GM12891 (cell line): ENCODE data around the gene PGP.

ENCODE experiments used
- DNase-seq: peaks from one replicate; pipeline ENCODE4 v3.0.0; 2011; ENCODE audit warnings: low spot score; ENCODE audit not compliant: insufficient read length
- FAIRE-seq: peaks from 2 replicates; lab custom pipeline; 2011; peaks lifted over from hg19 to GRCh38; lab: Jason Lieb, UNC
- PAX5 ChIP-seq: IDR thresholded peaks from 2 replicates; pipeline ENCODE4 v1.6.1; 2011; ENCODE audit warnings: low read length, moderate library complexity, mild to moderate bottlenecking; ENCODE audit not compliant: insufficient read depth, severe bottlenecking
- POLR2A ChIP-seq: IDR thresholded peaks from 2 replicates; pipeline ENCODE4 v1.6.1; 2011; ENCODE audit warnings: low read depth, low read length, control low read depth
- POLR2AphosphoS5 ChIP-seq: IDR thresholded peaks from 2 replicates; pipeline ENCODE4 v1.6.1; 2011; ENCODE audit warnings: low read depth, low read length, control low read depth
- POU2F2 ChIP-seq: IDR thresholded peaks from 2 replicates; pipeline ENCODE4 v1.6.1; 2011; ENCODE audit warnings: low read depth, mild to moderate bottlenecking, control low read depth, low read length, moderate library complexity
- SPI1 ChIP-seq: IDR thresholded peaks from 2 replicates; pipeline ENCODE4 v1.6.1; 2011; ENCODE audit warnings: low read depth, low read length, control low read depth
- TAF1 ChIP-seq: IDR thresholded peaks from 2 replicates; pipeline ENCODE4 v1.6.1; 2011; ENCODE audit warnings: low read depth, low read length, control low read depth

PGP gene

GRCh38 chr16:2200313-2200712 is 14.3 kb downstream of the PGP start:
- FAIRE-seq (no peak), DNase-seq (no peak)
- TF ChIP-seq SPI1 (no peak), PAX5 (no peak), POU2F2 (no peak), POLR2AphosphoS5 (no peak), POLR2A (no peak), TAF1 (no peak)

- TF ChIP-seq SPI1 (no peak), POLR2AphosphoS5 (no peak), POLR2A (no peak), PAX5 (no peak), POU2F2 (no peak), TAF1 (no peak)
- no peak for FAIRE-seq
- no peak for DNase-seq
These were observed 15.0 kb downstream of the PGP start for GRCh38 chr16:2199621-2200139.

- FAIRE-seq: no peak
- no peak for DNase-seq
- TF ChIP-seq POU2F2 (no peak), SPI1 (no peak), POLR2A (no peak), TAF1 (no peak), POLR2AphosphoS5 (no peak), PAX5 (no peak)
These were observed 15.5 kb downstream of the PGP start for GRCh38 chr16:2199095-2199494.

DNA sequence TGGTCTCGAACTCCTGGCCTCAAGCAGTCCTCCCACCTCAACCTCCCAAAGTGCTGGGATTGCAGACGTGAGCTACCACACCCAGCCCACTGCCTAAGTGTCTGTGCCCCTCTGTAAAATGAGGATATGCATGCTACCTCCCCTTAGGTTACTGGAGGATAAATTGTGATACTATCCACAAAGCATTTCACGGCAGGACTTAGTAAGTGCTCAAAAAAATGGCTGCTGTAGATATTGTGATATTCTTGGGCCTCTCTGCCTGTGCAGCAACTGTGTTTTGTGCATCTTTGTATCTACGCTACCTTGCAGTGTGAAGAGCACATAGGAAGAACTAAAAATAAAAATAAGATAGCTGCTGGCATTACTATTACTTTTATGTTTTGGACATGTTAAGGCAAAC is 16.4 kb downstream of the PGP start:
- DNase-seq (no peak), FAIRE-seq (no peak)
- no peak for TF ChIP-seq SPI1
- TF ChIP-seq PAX5: no peak
- TF ChIP-seq POU2F2: no peak
- TF ChIP-seq POLR2AphosphoS5: no peak
- TF ChIP-seq POLR2A: no peak
- no peak for TF ChIP-seq TAF1

DNA sequence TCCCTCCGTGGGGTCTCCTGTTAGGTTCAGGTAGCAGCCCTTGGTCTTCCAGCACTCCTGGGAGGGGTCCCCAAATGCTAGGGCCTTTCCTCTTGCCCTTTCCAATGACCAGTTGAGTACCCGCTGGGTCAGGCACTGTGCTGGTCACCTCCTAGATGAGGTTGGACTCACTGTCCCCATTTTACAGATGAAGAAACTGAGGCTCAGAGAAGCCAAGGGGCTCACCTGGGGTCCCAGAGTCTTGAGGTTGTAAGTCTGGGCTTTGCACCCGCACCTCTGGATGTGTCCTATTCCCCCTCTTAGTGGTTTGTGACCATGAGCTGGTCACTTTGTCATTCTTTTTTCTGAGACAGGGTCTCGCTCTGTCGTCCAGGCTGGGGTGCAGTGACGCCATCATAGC is 16.9 kb downstream of the PGP start:
- TF ChIP-seq POLR2AphosphoS5 (no peak), SPI1 (no peak), PAX5 (no peak), POLR2A (no peak), TAF1 (no peak), POU2F2 (no peak)
- no peak for FAIRE-seq
- DNase-seq: no peak

GRCh38 chr16:2196981-2197511 is 17.6 kb downstream of the PGP start:
- no peak for FAIRE-seq
- no peak for DNase-seq
- TF ChIP-seq PAX5: no peak
- no peak for TF ChIP-seq SPI1
- no peak for TF ChIP-seq TAF1
- no peak for TF ChIP-seq POLR2A
- no peak for TF ChIP-seq POLR2AphosphoS5

DNA sequence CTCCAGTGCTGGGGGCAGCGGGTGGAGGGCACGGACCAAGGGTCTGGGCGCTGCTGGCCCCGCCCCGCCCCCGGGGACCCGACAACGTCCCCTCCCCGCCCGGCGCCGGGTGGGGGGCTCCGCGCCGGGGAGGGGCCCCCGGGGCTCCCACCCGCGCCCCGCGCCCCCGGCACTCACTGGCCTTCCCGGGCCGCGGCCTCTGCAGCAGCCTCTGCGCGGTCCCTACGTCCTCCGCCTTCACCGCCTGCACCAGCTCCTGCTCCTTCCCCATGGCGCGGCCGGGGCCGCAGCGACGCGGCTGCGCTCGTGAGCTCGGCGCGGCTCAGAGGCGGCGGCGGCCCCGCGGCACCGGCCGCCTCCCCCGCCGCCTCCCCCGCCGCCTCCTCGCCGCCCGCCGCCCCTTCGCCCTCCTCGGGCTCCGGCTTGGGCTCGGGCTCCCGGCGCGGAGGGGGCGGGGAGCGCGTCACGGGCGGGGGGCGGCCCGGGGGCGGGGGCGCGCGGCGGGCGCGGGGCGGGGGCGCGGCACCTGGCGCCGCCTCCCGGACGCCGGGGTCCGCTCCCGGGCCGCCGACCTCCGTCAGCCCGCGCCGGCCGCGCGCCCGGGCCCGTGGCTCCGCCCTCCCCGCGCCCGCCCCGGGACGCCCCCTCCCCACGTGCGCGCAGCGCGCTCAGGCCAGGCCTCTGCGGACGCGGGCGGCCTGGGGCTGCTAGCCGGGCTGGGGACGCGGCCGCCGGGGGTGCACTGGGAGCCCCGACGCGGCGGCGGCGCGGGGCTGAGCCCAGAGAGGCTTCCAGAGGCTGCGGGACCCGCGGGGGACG is 18.3 kb downstream of the PGP start, which contains the start of gene CASKIN1:
TSS of gene CASKIN1 (minus strand) at position 444 of the 819 bp plus-strand sequence. CDS start at position 271, 173 bp downstream.
- DNase-seq (no peak), FAIRE-seq (no peak)

DNA sequence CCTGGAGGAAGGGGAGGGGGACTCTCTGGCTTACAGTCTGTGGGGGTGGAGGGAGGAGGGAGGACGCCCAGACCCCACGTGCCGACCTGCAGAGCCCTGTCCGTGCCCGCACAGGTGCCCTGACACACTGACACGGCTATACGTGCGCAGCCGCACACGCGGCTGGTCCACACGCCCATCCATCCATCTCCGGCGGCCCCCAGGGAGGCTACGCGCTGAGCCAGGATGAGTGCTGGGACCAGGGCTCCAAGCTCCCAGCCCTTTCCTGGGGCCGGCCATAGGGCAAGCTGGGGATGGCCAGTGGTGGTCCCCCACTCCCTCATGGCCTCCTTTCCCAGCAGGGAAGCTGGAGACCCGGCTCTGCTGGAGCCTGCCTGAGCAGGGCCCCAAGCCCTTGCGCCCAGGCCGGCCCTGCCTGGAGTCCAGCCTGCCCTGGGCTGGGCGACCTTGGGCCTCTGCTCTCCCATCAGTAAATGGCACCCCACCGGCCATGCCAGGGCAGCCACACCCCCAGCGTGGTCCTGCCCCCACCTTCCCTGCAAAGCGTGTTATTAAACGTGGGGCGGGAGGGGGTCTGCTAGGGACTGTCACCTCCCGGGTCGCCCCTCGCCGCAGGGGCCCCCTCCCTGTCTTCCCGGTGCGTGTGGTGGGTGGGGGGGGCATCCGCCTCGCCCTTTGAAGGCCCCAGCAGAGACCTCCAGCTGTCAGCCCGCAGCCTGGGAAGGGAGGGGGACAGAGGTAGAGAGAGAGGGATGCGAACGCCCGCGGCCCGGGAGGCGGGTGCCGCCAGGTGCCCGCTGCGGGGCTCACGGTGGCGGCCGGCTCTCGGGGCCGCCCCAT is 19.1 kb downstream of the PGP start:
- DNase-seq (no peak), FAIRE-seq (no peak)

More for the DNA sequence above, 18.3 kb downstream of the PGP start, which contains the start of gene CASKIN1:
- TF ChIP-seq SPI1 (no peak), TAF1 (no peak), PAX5 (no peak)

GRCh38 chr16:2194852-2195321 is 19.8 kb downstream of the PGP start:
- TF ChIP-seq POLR2A: no peak
- TF ChIP-seq SPI1: no peak
- TF ChIP-seq POU2F2: no peak
- no peak for TF ChIP-seq TAF1
- no peak for TF ChIP-seq POLR2AphosphoS5
- TF ChIP-seq PAX5: no peak
- DNase-seq (peak; percentile 68), FAIRE-seq (peak; percentile 82)

More for the DNA sequence above, 19.1 kb downstream of the PGP start:
- TF ChIP-seq PAX5: no peak
- TF ChIP-seq POLR2AphosphoS5: no peak
- no peak for TF ChIP-seq SPI1
- no peak for TF ChIP-seq TAF1
- no peak for TF ChIP-seq POU2F2
- no peak for TF ChIP-seq POLR2A
